Suprapubic skin (tissue), 4 donors: ENCODE data around the gene FMNL2. TPM values are rescaled to one million over a fixed set of nuclear protein-coding genes. Genes with fewer than 3 reads are reported as not detected.
A peak's percentile ranks its signal among the peaks of the same experiment; 100 is the strongest.

Experiments
- DNase-seq, 2 donors: peaks; one replicate each; pipeline ENCODE4 v3.0.0-alpha.2; 2019; ENCODE audit warnings: low spot score in 2 of 2
- H3K27ac ChIP-seq: fragments of 200-600 bp; sonication (generic); one replicate; pipeline ENCODE4 v1.5.1; 2019
- H3K27me3 ChIP-seq: fragments of 200-600 bp; sonication (generic); one replicate; pipeline ENCODE4 v1.5.1; 2019
- H3K36me3 ChIP-seq: fragments of 200-600 bp; sonication (generic); one replicate; pipeline ENCODE4 v1.5.1; 2019
- H3K4me1 ChIP-seq: fragments of 200-600 bp; sonication (generic); one replicate; pipeline ENCODE4 v1.5.1; 2019
- H3K4me3 ChIP-seq: fragments of 200-600 bp; sonication (generic); one replicate; pipeline ENCODE4 v1.5.1; 2019; ENCODE audit warnings: mild to moderate bottlenecking
- H3K9me3 ChIP-seq: fragments of 200-600 bp; sonication (generic); one replicate; pipeline ENCODE4 v1.5.1; 2019
- CTCF ChIP-seq, 2 donors: fragments of 200-600 bp in 1 of 2; fragments of 450-650 bp in 1 of 2; sonication (generic) in 1 of 2; IDR thresholded peaks; one replicate each; pipeline ENCODE4 v1.5.1; 2016 to 2019; ENCODE audit warnings: antibody characterized with exemption in 2 of 2, mild to moderate bottlenecking in 1 of 2, moderate library complexity in 1 of 2
- EP300 ChIP-seq: sonication (generic); formaldehyde crosslinking; IDR thresholded peaks from one replicate; pipeline ENCODE4 v1.6.1; 2017; ENCODE audit warnings: antibody characterized with exemption
- POLR2A ChIP-seq, 2 donors: fragments of 450-650 bp; IDR thresholded peaks; one replicate each; pipeline ENCODE4 v1.6.1; 2017; ENCODE audit warnings: antibody characterized with exemption in 2 of 2, mild to moderate bottlenecking in 2 of 2, moderate library complexity in 2 of 2
- POLR2AphosphoS5 ChIP-seq, 3 donors: sonication (generic); formaldehyde crosslinking; IDR thresholded peaks; one replicate each; pipeline ENCODE4 v1.6.1; 2017; ENCODE audit warnings: antibody characterized with exemption in 3 of 3
- WGBS: methylation state at CpG from one replicate; pipeline ENCODE4 v1.1.5; 2018; 5-methylcytosine and 5-hydroxymethylcytosine counted together
- total RNA-seq, 4 donors: library from RNA; depleted of rRNA; stranded (reverse); fragments of >200 nt; gene quantifications; one replicate each; pipeline ENCODE4 v1.1.0, GENCODE V29; 2016

Gene FMNL2
- total RNA-seq, 4 donors from 2014 or later = 15.4 to 18.1 (median 16.0) TPM

DNA sequence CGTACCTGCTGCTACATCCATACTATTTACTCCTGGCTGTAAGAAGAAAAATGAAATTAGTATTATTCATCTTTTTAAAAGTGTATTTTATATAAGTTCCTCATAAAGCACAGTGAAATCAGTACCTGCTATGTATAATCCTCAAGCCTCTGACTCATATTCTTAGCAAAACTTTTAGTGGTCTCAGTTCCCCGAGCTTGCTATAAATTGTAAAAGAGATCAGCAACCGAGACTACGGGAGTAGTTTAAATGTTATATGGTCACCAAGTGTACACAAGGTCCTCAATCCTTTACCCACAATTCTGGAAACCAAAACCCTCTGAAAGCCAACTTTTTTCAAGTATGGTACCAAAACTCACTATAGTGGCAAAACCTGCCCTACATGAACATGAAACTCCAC, 358.1 kb downstream of the FMNL2 start:
- no peak overlapping the region for H3K27ac ChIP-seq
- TF ChIP-seq CTCF (IDR thresholded peaks at IDR 0.05) (no peak), EP300 (no peak), POLR2AphosphoS5 (IDR thresholded peaks at IDR 0.05) (no peak), POLR2A (IDR thresholded peaks at IDR 0.05) (no peak)
- WGBS = 96% methylated on average over 4 of the region's 4 CpGs

GRCh38 chr2:152694161-152694661, 359.2 kb downstream of the FMNL2 start:
- no peak overlapping the region for H3K27ac ChIP-seq
- peak overlapping the region; percentile 3 for H3K4me3 ChIP-seq
- DNase-seq = no peak
- H3K36me3 ChIP-seq = peaks cover 20% of the 10 kb centered on the region
- no peaks in the 10 kb centered on the region for H3K27me3 ChIP-seq
- WGBS = 61% methylated on average over 8 of the region's 8 CpGs
- no peaks in the 10 kb centered on the region for H3K9me3 ChIP-seq
- H3K4me1 ChIP-seq = peaks cover 5% of the 10 kb centered on the region
- TF ChIP-seq CTCF (IDR thresholded peaks at IDR 0.05) = no peak
- TF ChIP-seq POLR2AphosphoS5 (IDR thresholded peaks at IDR 0.05) = no peak
- no peak for TF ChIP-seq EP300
- TF ChIP-seq POLR2A (IDR thresholded peaks at IDR 0.05) = no peak

More for the DNA sequence above, 358.1 kb downstream of the FMNL2 start:
- Histone ChIP-seq H3K9me3 (no peaks in the 10 kb centered on the region), H3K27me3 (no peaks in the 10 kb centered on the region), H3K4me1 (peaks cover 5% of the 10 kb centered on the region), H3K36me3 (peaks cover 22% of the 10 kb centered on the region), H3K4me3 (no peak overlapping the region)
- DNase-seq = no peak

GRCh38 chr2:152695763-152696162, 360.8 kb downstream of the FMNL2 start:
- Histone ChIP-seq H3K27me3 (no peaks in the 10 kb centered on the region), H3K27ac (no peak overlapping the region), H3K4me1 (peaks cover 5% of the 10 kb centered on the region), H3K36me3 (peaks cover 20% of the 10 kb centered on the region), H3K9me3 (no peaks in the 10 kb centered on the region), H3K4me3 (no peak overlapping the region)
- DNase-seq = no peak
- 75% methylated on average over 3 of the region's 3 CpGs for WGBS
- no peak for TF ChIP-seq POLR2A (IDR thresholded peaks at IDR 0.05)

DNA sequence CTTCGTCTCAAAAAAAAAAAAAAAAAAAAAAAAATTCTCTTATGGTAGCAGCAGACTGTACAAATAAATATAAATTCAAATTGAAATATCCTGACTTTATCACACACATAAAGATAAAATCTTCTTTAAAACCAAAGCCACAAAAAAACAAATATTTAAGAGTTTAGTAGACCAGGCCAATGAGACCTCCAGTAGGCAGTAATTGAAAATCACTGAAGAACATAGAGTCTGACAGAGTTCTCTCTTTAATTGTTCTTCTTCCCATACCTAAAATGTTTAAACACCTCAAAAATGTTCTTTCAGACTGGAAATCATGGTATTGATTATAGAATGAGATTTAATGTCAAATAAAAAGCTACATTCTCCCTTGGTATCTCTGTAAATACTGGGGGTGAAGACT, 361.5 kb downstream of the FMNL2 start:
- no peak for TF ChIP-seq CTCF (IDR thresholded peaks at IDR 0.05)
- TF ChIP-seq POLR2AphosphoS5 (IDR thresholded peaks at IDR 0.05) = no peak
- TF ChIP-seq POLR2A (IDR thresholded peaks at IDR 0.05) = no peak
- no peak for TF ChIP-seq EP300
- no peaks in the 10 kb centered on the region for H3K9me3 ChIP-seq
- no peak for DNase-seq
- WGBS = 100% methylated on average over 1 of the region's 1 CpG
- H3K4me3 ChIP-seq = no peak overlapping the region
- H3K27me3 ChIP-seq = no peaks in the 10 kb centered on the region
- peaks cover 22% of the 10 kb centered on the region for H3K36me3 ChIP-seq
- no peak overlapping the region for H3K27ac ChIP-seq
- peaks cover 5% of the 10 kb centered on the region for H3K4me1 ChIP-seq

Other genes with a start within 250 kb of the FMNL2 start
- gene CACNB4, start 236.1 kb upstream of the FMNL2 start, total RNA-seq = 10 to 100 TPM in 2 of 4 donors, 1 to 10 TPM in 2; 7.6 to 14.5 (median 10.7) TPM
- gene STAM2, start 159.4 kb upstream of the FMNL2 start, total RNA-seq = 10 to 100 TPM; 27.4 to 42.2 (median 35.5) TPM